H9 (cell line): ENCODE data around the gene PTX3. TPM values are rescaled to one million over a fixed set of nuclear protein-coding genes. Genes with fewer than 3 reads are reported as not detected.

Experiments used
- DNase-seq: peaks from one replicate; pipeline ENCODE4 v3.0.0-alpha.2; 2017
- H2AFZ ChIP-seq: one replicate; pipeline ENCODE4 v1.6.1; 2013; ENCODE audit warnings: mild to moderate bottlenecking, low read length, control low read depth, moderate library complexity
- H2AK5ac ChIP-seq: 2 replicates; pipeline ENCODE4 v1.6.1; 2013; ENCODE audit warnings: low read length, control low read depth, mixed read lengths; ENCODE audit not compliant: insufficient read length
- H2BK120ac ChIP-seq: one replicate; pipeline ENCODE4 v1.6.1; 2013; ENCODE audit warnings: low read depth, mild to moderate bottlenecking, low read length, control low read depth, inconsistent platforms; ENCODE audit not compliant: poor library complexity, severe bottlenecking
- H2BK12ac ChIP-seq: 2 replicates; pipeline ENCODE4 v1.6.1; 2013; ENCODE audit warnings: low read length, control low read depth, mixed read lengths, low read depth; ENCODE audit not compliant: insufficient read length
- H2BK15ac ChIP-seq: 2 replicates; pipeline ENCODE4 v1.6.1; 2013; ENCODE audit warnings: low read depth, low read length, control low read depth
- H2BK20ac ChIP-seq: one replicate; pipeline ENCODE4 v1.6.1; 2013; ENCODE audit warnings: low read depth, mild to moderate bottlenecking, low read length, control low read depth, inconsistent platforms; ENCODE audit not compliant: poor library complexity, severe bottlenecking
- H2BK5ac ChIP-seq: 2 replicates; pipeline ENCODE4 v1.6.1; 2013; ENCODE audit warnings: low read length, control low read depth, mixed read lengths; ENCODE audit not compliant: insufficient read length
- H3K14ac ChIP-seq: 2 replicates; pipeline ENCODE4 v1.6.1; 2013; ENCODE audit warnings: low read length, control low read depth; ENCODE audit not compliant: insufficient read depth
- H3K18ac ChIP-seq: 2 replicates; pipeline ENCODE4 v1.6.1; 2013; ENCODE audit warnings: low read depth, mild to moderate bottlenecking, mixed read lengths, low read length, control low read depth; ENCODE audit not compliant: insufficient read length
- H3K23ac ChIP-seq: 2 replicates; pipeline ENCODE4 v1.6.1; 2013; ENCODE audit warnings: low read length, control low read depth, mixed read lengths, low read depth; ENCODE audit not compliant: insufficient read length
- H3K23me2 ChIP-seq: 2 replicates; pipeline ENCODE4 v1.6.1; 2013; ENCODE audit warnings: low read depth, mild to moderate bottlenecking, mixed read lengths, low read length, control low read depth; ENCODE audit not compliant: insufficient read length, poor library complexity, severe bottlenecking
- H3K27ac ChIP-seq: 2 replicates; pipeline ENCODE4 v1.5.1; 2013; ENCODE audit warnings: low read length, control low read depth, mixed read lengths, low read depth; ENCODE audit not compliant: insufficient read length
- H3K27me3 ChIP-seq: 2 replicates; pipeline ENCODE4 v1.6.1; 2013; ENCODE audit warnings: low read length, control low read depth, inconsistent platforms; ENCODE audit not compliant: insufficient read depth
- H3K4ac ChIP-seq: 2 replicates; pipeline ENCODE4 v1.6.1; 2013; ENCODE audit warnings: low read depth, mild to moderate bottlenecking, control low read depth, inconsistent platforms, low read length, moderate library complexity
- H3K4me1 ChIP-seq: 2 replicates; pipeline ENCODE4 v1.6.1; 2013; ENCODE audit warnings: low read length, control low read depth, inconsistent platforms; ENCODE audit not compliant: insufficient read depth
- H3K4me2 ChIP-seq: 2 replicates; pipeline ENCODE4 v1.6.1; 2013; ENCODE audit warnings: low read length, control low read depth, mixed read lengths; ENCODE audit not compliant: insufficient read length, insufficient read depth
- H3K56ac ChIP-seq: 2 replicates; pipeline ENCODE4 v1.6.1; 2013; ENCODE audit warnings: low read depth, mild to moderate bottlenecking, mixed read lengths, low read length, control low read depth; ENCODE audit not compliant: insufficient read length
- H3K79me1 ChIP-seq: 2 replicates; pipeline ENCODE4 v1.6.1; 2013; ENCODE audit warnings: low read depth, mild to moderate bottlenecking, moderate library complexity, low read length, control low read depth, inconsistent platforms; ENCODE audit not compliant: insufficient read depth, poor library complexity, severe bottlenecking
- H3K79me2 ChIP-seq: 2 replicates; pipeline ENCODE4 v1.6.1; 2013; ENCODE audit warnings: low read length, control low read depth, inconsistent platforms; ENCODE audit not compliant: insufficient read depth
- H3K9ac ChIP-seq: 2 replicates; pipeline ENCODE4 v1.6.1; 2013; ENCODE audit warnings: low read length, control low read depth, mixed read lengths; ENCODE audit not compliant: insufficient read length; ENCODE audit errors: extremely low read depth
- H3K9me3 ChIP-seq: one replicate; pipeline ENCODE4 v1.6.1; 2013; ENCODE audit warnings: low read depth, low read length, inconsistent platforms; ENCODE audit not compliant: control insufficient read depth
- H3T11ph ChIP-seq: one replicate; pipeline ENCODE4 v1.6.1; 2013; ENCODE audit warnings: mild to moderate bottlenecking, low read length, control low read depth, inconsistent platforms
- H4K20me1 ChIP-seq: one replicate; pipeline ENCODE4 v1.6.1; 2013; ENCODE audit not compliant: control insufficient read depth, insufficient read length, insufficient read depth
- H4K5ac ChIP-seq: 2 replicates; pipeline ENCODE4 v1.6.1; 2013; ENCODE audit warnings: low read depth, mild to moderate bottlenecking, mixed read lengths, low read length, control low read depth; ENCODE audit not compliant: insufficient read length
- H4K8ac ChIP-seq: replicated peaks from 2 replicates; pipeline ENCODE4 v1.6.1; 2013; ENCODE audit warnings: low read length, control low read depth, mixed read lengths, low read depth; ENCODE audit not compliant: insufficient read length
- H4K91ac ChIP-seq: 2 replicates; pipeline ENCODE4 v1.6.1; 2013; ENCODE audit warnings: low read depth, mild to moderate bottlenecking, moderate library complexity, mixed read lengths, low read length, control low read depth; ENCODE audit not compliant: insufficient read length
- H3K27ac Mint-ChIP-seq, 3 experiments: 2 replicates in 2 of 3; 3 replicates in 1 of 3; pipeline ENCODE4 v1.8.0; 2020 to 2021; ENCODE audit warnings: mixed read lengths in 3 of 3, mild to moderate bottlenecking in 1 of 3, moderate library complexity in 1 of 3
- H3K27me3 Mint-ChIP-seq: 2 replicates; pipeline ENCODE4 v1.8.0; 2021; ENCODE audit warnings: low read depth, mild to moderate bottlenecking, moderate library complexity, mixed read lengths
- H3K36me3 Mint-ChIP-seq, 3 experiments: 2 replicates in 2 of 3; 3 replicates in 1 of 3; pipeline ENCODE4 v1.8.0; 2020 to 2021; ENCODE audit warnings: low read depth in 3 of 3, mixed read lengths in 3 of 3; ENCODE audit not compliant: insufficient read depth in 1 of 3
- H3K4me1 Mint-ChIP-seq, 2 experiments: 2 replicates each; pipeline ENCODE4 v1.8.0; 2020; ENCODE audit warnings: mixed read lengths in 2 of 2
- H3K4me3 Mint-ChIP-seq, 2 experiments: 2 replicates in 1 of 2; 3 replicates in 1 of 2; pipeline ENCODE4 v1.8.0; 2020 to 2021; ENCODE audit warnings: mild to moderate bottlenecking in 2 of 2, mixed read lengths in 2 of 2, moderate library complexity in 1 of 2
- H3K9me3 Mint-ChIP-seq, 2 experiments: 2 replicates in 1 of 2; 3 replicates in 1 of 2; pipeline ENCODE4 v1.8.0; 2020; ENCODE audit warnings: mild to moderate bottlenecking in 2 of 2, mixed read lengths in 2 of 2, moderate library complexity in 1 of 2
- WGBS: extraction: QIAGEN DNeasy Blood & Tissue Kit; methylation state at CpG from one replicate; pipeline ENCODE4 v1.1.7; 2013; ENCODE audit warnings: missing lambda C conversion rate, low lambda C conversion rate, mixed read lengths; ENCODE audit not compliant: insufficient read length; ENCODE audit errors: extremely low coverage; 5-methylcytosine and 5-hydroxymethylcytosine counted together
- total RNA-seq: library from RNA; stranded (reverse); gene quantifications from 2 replicates; pipeline ENCODE4 v1.2.1, GENCODE V29; 2021
- TF ChIP-seq, protein P1 (sequence below): fragments of 200-600 bp; sonication (generic); conservative IDR thresholded peaks from 3 replicates; pipeline ENCODE4 v1.8.0; 2021; ENCODE audit warnings: antibody characterized with exemption, mild to moderate bottlenecking

PTX3 gene
- total RNA-seq, 1 experiment from 2014 or later = 0.11 TPM

GRCh38 chr3:157404381-157404780 is 32.3 kb upstream of the PTX3 start:
- H4K5ac ChIP-seq = no peak overlapping the region
- no peak overlapping the region for H2BK120ac ChIP-seq
- DNase-seq = no peak
- H2BK5ac ChIP-seq = no peak overlapping the region
- H2BK12ac ChIP-seq = no peak overlapping the region
- H4K20me1 ChIP-seq = no peaks in the 10 kb centered on the region
- H3K79me2 ChIP-seq = no peaks in the 10 kb centered on the region
- Mint-ChIP-seq H3K36me3 (no peaks in the 10 kb centered on the region), H3K4me3 (no peak overlapping the region), H3K27me3 (no peaks in the 10 kb centered on the region), H3K27ac (peak overlapping the region in 1 of 3 experiments; percentile 36; a peak in 1 of 7 replicates), H3K4me1 (peaks cover 11 to 18% of the 10 kb centered on the region in 2 experiments), H3K9me3 (no peaks in the 10 kb centered on the region)
- no peak overlapping the region for H3T11ph ChIP-seq
- no peak overlapping the region for H3K4me2 ChIP-seq
- H3K27me3 ChIP-seq = no peaks in the 10 kb centered on the region
- H2BK15ac ChIP-seq = no peak overlapping the region
- H4K8ac ChIP-seq = no peak overlapping the region
- no peak overlapping the region for H2BK20ac ChIP-seq
- no peaks in the 10 kb centered on the region for H3K23me2 ChIP-seq
- TF ChIP-seq, protein P1, sequence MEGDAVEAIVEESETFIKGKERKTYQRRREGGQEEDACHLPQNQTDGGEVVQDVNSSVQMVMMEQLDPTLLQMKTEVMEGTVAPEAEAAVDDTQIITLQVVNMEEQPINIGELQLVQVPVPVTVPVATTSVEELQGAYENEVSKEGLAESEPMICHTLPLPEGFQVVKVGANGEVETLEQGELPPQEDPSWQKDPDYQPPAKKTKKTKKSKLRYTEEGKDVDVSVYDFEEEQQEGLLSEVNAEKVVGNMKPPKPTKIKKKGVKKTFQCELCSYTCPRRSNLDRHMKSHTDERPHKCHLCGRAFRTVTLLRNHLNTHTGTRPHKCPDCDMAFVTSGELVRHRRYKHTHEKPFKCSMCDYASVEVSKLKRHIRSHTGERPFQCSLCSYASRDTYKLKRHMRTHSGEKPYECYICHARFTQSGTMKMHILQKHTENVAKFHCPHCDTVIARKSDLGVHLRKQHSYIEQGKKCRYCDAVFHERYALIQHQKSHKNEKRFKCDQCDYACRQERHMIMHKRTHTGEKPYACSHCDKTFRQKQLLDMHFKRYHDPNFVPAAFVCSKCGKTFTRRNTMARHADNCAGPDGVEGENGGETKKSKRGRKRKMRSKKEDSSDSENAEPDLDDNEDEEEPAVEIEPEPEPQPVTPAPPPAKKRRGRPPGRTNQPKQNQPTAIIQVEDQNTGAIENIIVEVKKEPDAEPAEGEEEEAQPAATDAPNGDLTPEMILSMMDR = no peak
- WGBS = no CpG with 5 or more reads among the region's 1 CpG
- H3K18ac ChIP-seq = no peak overlapping the region
- H4K91ac ChIP-seq = no peak overlapping the region
- no peaks in the 10 kb centered on the region for H3K79me1 ChIP-seq
- H3K9ac ChIP-seq = no peak overlapping the region
- no peak overlapping the region for H3K56ac ChIP-seq
- no peaks in the 10 kb centered on the region for H3K9me3 ChIP-seq
- H3K23ac ChIP-seq = no peak overlapping the region
- no peak overlapping the region for H3K27ac ChIP-seq
- no peak overlapping the region for H3K14ac ChIP-seq
- no peak overlapping the region for H2AK5ac ChIP-seq
- no peak overlapping the region for H2AFZ ChIP-seq
- no peak overlapping the region for H3K4ac ChIP-seq
- H3K4me1 ChIP-seq = peaks cover 5% of the 10 kb centered on the region; the same call in 1 of the 2 replicates
